PC-3 (cell line): Measurements from ENCODE around the gene TMEM108.

Experiments
- CTCF ChIP-seq: fragments of 300-600 bp; sonication (generic); conservative IDR thresholded peaks from 2 replicates; pipeline ENCODE4 v1.5.1; 2017; ENCODE audit warnings: antibody characterized with exemption, low read depth, mild to moderate bottlenecking, low read length
- EZH2 ChIP-seq: fragments of 300-600 bp; sonication (generic); IDR thresholded peaks from one replicate; pipeline ENCODE4 v1.6.1; 2017; ENCODE audit warnings: antibody characterized with exemption, mild to moderate bottlenecking, low read length; ENCODE audit not compliant: unreplicated experiment
- EZH2phosphoT487 ChIP-seq: fragments of 300-600 bp; sonication (generic); IDR thresholded peaks from 2 replicates; pipeline ENCODE4 v1.6.1; 2018; ENCODE audit warnings: mild to moderate bottlenecking, antibody characterized with exemption, low read length, borderline replicate concordance

GRCh38 chr3:133124511-133124910, 86.3 kb downstream of the TMEM108 start:
- TF ChIP-seq EZH2 (no peak), CTCF (no peak), EZH2phosphoT487 (no peak)
